HCT116 (cell line): ENCODE results near the gene POU2AF2. TPM values are rescaled to one million over a fixed set of nuclear protein-coding genes. Genes with fewer than 3 reads are reported as not detected.

Source experiments
- ATAC-seq: fragments of 200-7000 bp; cut with Tn5 transposase; 2 replicates; pipeline ENCODE4 v1.9.1; 2020; ENCODE audit warnings: mild to moderate bottlenecking, moderate library complexity
- BruUV-seq: library from RNA; stranded (reverse); fragments of 400-500 nt; replicated peaks from 2 replicates; lab custom pipeline; 2021; lab: Mats Ljungman, UMichigan
- CTCF ChIA-PET: fragments of 300-600 bp; sonication (Branson Sonifier 250); formaldehyde crosslinking; loops from one replicate; lab custom pipeline; 2021; ENCODE audit warnings: antibody characterized with exemption; lab: Charles Lee
- POLR2A ChIA-PET: fragments of 300-600, 350-600 bp; sonication (Branson Sonifier 250); formaldehyde crosslinking; loops from one replicate; lab custom pipeline; 2021; ENCODE audit warnings: antibody characterized with exemption; lab: Charles Lee
- RAD21 ChIA-PET, 2 experiments: fragments of 300-600 bp; sonication (Branson Sonifier 250); formaldehyde crosslinking; loops; one replicate each; lab custom pipeline; 2023; ENCODE audit warnings: low total read pairs in 2 of 2; ENCODE audit not compliant: uncharacterized antibody in 2 of 2, unreplicated experiment in 2 of 2, low non-redundant PET in 1 of 2; lab: Charles Lee
- DNase-seq: peaks from one replicate; pipeline ENCODE4 v3.0.0-alpha.2; 2010; ENCODE audit warnings: low read depth, low spot score
- H2AFZ ChIP-seq: fragments of 200-600 bp; shearing (Covaris generic), sonication (generic); 2 replicates; pipeline ENCODE4 v1.6.1; 2017; ENCODE audit warnings: low read depth, mixed run types, mixed read lengths, antibody characterized with exemption, low read length; ENCODE audit not compliant: poor library complexity, severe bottlenecking
- H3K27ac ChIP-seq: 2 replicates; pipeline ENCODE4 v1.5.1; 2012; ENCODE audit warnings: low read depth, low read length
- H3K27me3 ChIP-seq: fragments of 200-600 bp; sonication (generic); 2 replicates; pipeline ENCODE4 v1.6.1; 2016; ENCODE audit warnings: mixed run types, low read length, mixed read lengths; ENCODE audit not compliant: insufficient read depth
- H3K36me3 ChIP-seq, 2 experiments: fragments of 200-500 bp in 1 of 2; fragments of 200-600 bp in 1 of 2; sonication (Bioruptor generic) in 1 of 2; sonication (generic) in 1 of 2; 2 replicates each; pipeline versions ENCODE4 v1.5.1 to v1.6.1; 2014 to 2016; ENCODE audit warnings: low read length in 2 of 2, inconsistent platforms in 1 of 2, mixed read lengths in 1 of 2, mixed run types in 1 of 2; ENCODE audit not compliant: insufficient read depth in 2 of 2, control insufficient read depth in 1 of 2
- H3K4me1 ChIP-seq, 2 experiments: fragments of 200-600 bp in 1 of 2; sonication (generic) in 1 of 2; 2 replicates each; pipeline versions ENCODE4 v1.5.1 to v1.6.1; 2012 to 2017; ENCODE audit warnings: low read length in 2 of 2, inconsistent platforms in 1 of 2, mild to moderate bottlenecking in 1 of 2, mixed read lengths in 1 of 2, mixed run types in 1 of 2, moderate library complexity in 1 of 2; ENCODE audit not compliant: insufficient read depth in 2 of 2, control insufficient read depth in 1 of 2
- H3K4me2 ChIP-seq: fragments of 200-600 bp; sonication (generic); 2 replicates; pipeline ENCODE4 v1.6.1; 2017; ENCODE audit warnings: mixed run types, low read length, mixed read lengths
- H3K4me3 ChIP-seq, 2 experiments: fragments of 200-600 bp in 1 of 2; sonication (generic) in 1 of 2; replicated peaks in 1 of 2; 2 replicates each; pipeline ENCODE4 v1.5.1; 2011 to 2016; ENCODE audit warnings: low read length in 2 of 2, control low read depth in 1 of 2, low read depth in 1 of 2, mild to moderate bottlenecking in 1 of 2, mixed read lengths in 1 of 2, mixed run types in 1 of 2
- H3K79me2 ChIP-seq: fragments of 200-600 bp; sonication (generic); 2 replicates; pipeline ENCODE4 v1.6.1; 2017; ENCODE audit warnings: mild to moderate bottlenecking, mixed run types, low read length, moderate library complexity, mixed read lengths; ENCODE audit not compliant: insufficient read depth
- H3K9ac ChIP-seq: fragments of 200-600 bp; sonication (generic); 2 replicates; pipeline ENCODE4 v1.6.1; 2016; ENCODE audit warnings: low read length, mixed read lengths
- H3K9me2 ChIP-seq: fragments of 200-600 bp; sonication (generic), shearing (Covaris generic); 2 replicates; pipeline ENCODE4 v1.6.1; 2017; ENCODE audit warnings: mixed run types, mild to moderate bottlenecking, moderate library complexity; ENCODE audit not compliant: insufficient read depth
- H3K9me3 ChIP-seq, 2 experiments: fragments of 200-500 bp in 1 of 2; fragments of 200-600 bp in 1 of 2; sonication (Bioruptor generic) in 1 of 2; sonication (generic) in 1 of 2; 2 replicates each; pipeline ENCODE4 v1.6.1; 2014 to 2017; ENCODE audit warnings: low read length in 2 of 2, mixed read lengths in 2 of 2, inconsistent platforms in 1 of 2, low read depth in 1 of 2, mild to moderate bottlenecking in 1 of 2, mixed run types in 1 of 2, moderate library complexity in 1 of 2; ENCODE audit not compliant: control insufficient read depth in 1 of 2, insufficient read depth in 1 of 2
- H4K20me1 ChIP-seq: fragments of 200-600 bp; sonication (generic), shearing (Covaris generic); 2 replicates; pipeline ENCODE4 v1.6.1; 2017; ENCODE audit warnings: mixed run types, mild to moderate bottlenecking, moderate library complexity; ENCODE audit not compliant: insufficient read depth
- CEBPB ChIP-seq: IDR thresholded peaks from 2 replicates; pipeline ENCODE4 v1.6.1; 2012; ENCODE audit warnings: low read depth
- CTCF ChIP-seq, 3 experiments: fragments of 200-600 bp in 1 of 3; sonication (generic) in 1 of 3; IDR thresholded peaks in 2 of 3; conservative IDR thresholded peaks in 1 of 3; 2 replicates each; pipeline ENCODE4 v1.5.1; 2012 to 2017; ENCODE audit warnings: low read depth in 2 of 3, low read length in 2 of 3, antibody characterized with exemption in 1 of 3, borderline replicate concordance in 1 of 3, control low read depth in 1 of 3, mild to moderate bottlenecking in 1 of 3, mixed read lengths in 1 of 3, mixed run types in 1 of 3, moderate library complexity in 1 of 3; ENCODE audit not compliant: insufficient read depth in 1 of 3
- EZH2 ChIP-seq: fragments of 200-600 bp; sonication (generic); IDR thresholded peaks from 2 replicates; pipeline ENCODE4 v1.6.1; 2017; ENCODE audit warnings: antibody characterized with exemption, mixed run types
- EZH2phosphoT487 ChIP-seq: fragments of 200-600 bp; IDR thresholded peaks from 2 replicates; pipeline ENCODE4 v1.6.1; 2018; ENCODE audit warnings: antibody characterized with exemption, borderline replicate concordance
- FOSL1 ChIP-seq: IDR thresholded peaks from 2 replicates; pipeline ENCODE4 v1.6.1; 2012; ENCODE audit warnings: low read depth
- JUND ChIP-seq: IDR thresholded peaks from 2 replicates; pipeline ENCODE4 v1.6.1; 2012
- POLR2AphosphoS5 ChIP-seq: IDR thresholded peaks from 2 replicates; pipeline ENCODE4 v1.6.1; 2011; ENCODE audit warnings: mild to moderate bottlenecking, low read depth, low read length, moderate library complexity
- SIN3A ChIP-seq: IDR thresholded peaks from 2 replicates; pipeline ENCODE4 v1.6.1; 2012; ENCODE audit warnings: low read depth
- SP1 ChIP-seq: IDR thresholded peaks from 2 replicates; pipeline ENCODE4 v1.6.1; 2012; ENCODE audit warnings: low read depth
- SRF ChIP-seq: IDR thresholded peaks from 2 replicates; pipeline ENCODE4 v1.6.1; 2012; ENCODE audit warnings: low read depth
- TCF7L2 ChIP-seq: IDR thresholded peaks from 2 replicates; pipeline ENCODE4 v1.7.0; 2011; ENCODE audit warnings: borderline replicate concordance, inconsistent platforms; ENCODE audit not compliant: insufficient read depth, insufficient read length; ENCODE audit errors: extremely low read depth
- YY1 ChIP-seq: IDR thresholded peaks from 2 replicates; pipeline ENCODE4 v1.6.1; 2011; ENCODE audit warnings: low read length, low read depth, moderate library complexity, mild to moderate bottlenecking; ENCODE audit not compliant: insufficient replicate concordance; ENCODE audit errors: extremely low read depth
- ZFX ChIP-seq: fragments of 450-650 bp; IDR thresholded peaks from 2 replicates; pipeline ENCODE4 v1.6.1; 2017
- ZNF274 ChIP-seq: fragments of 200-500 bp; sonication (Bioruptor generic); IDR thresholded peaks from 2 replicates; pipeline ENCODE4 v1.6.1; 2014; ENCODE audit warnings: mild to moderate bottlenecking, low read depth, low read length, inconsistent platforms
- intact Hi-C: fragments of 100-400 bp; cut with micrococcal nuclease; formaldehyde crosslinking; loops from 2 replicates; pipeline ENCODE4 v1.10.0; 2022
- total RNA-seq: library from RNA; stranded (reverse); gene quantifications from one replicate; pipeline ENCODE4 v1.2.1, GENCODE V29; 2021; ENCODE audit not compliant: unreplicated experiment
- TF ChIP-seq, protein P1 (sequence below): IDR thresholded peaks from 2 replicates; pipeline ENCODE4 v1.6.1; 2012

POU2AF2 gene
- total RNA-seq, 1 experiment from 2014 or later: not detected

GRCh38 chr11:111310723-111311122, 65.2 kb downstream of the POU2AF2 start:
- no TSS peak for BruUV-seq
- POLR2A ChIA-PET: no interaction called here
- H2AFZ ChIP-seq: no peak overlapping the region
- RAD21 ChIA-PET: no interaction called here
- no peak overlapping the region for H3K4me3 ChIP-seq
- no peaks in the 10 kb centered on the region for H3K36me3 ChIP-seq
- DNase-seq (no peak), ATAC-seq (no peak)
- peaks cover 35% of the 10 kb centered on the region for H3K27me3 ChIP-seq
- H4K20me1 ChIP-seq: no peaks in the 10 kb centered on the region
- H3K79me2 ChIP-seq: no peaks in the 10 kb centered on the region
- H3K4me1 ChIP-seq: no peaks in the 10 kb centered on the region; a peak in 1 of 4 replicates
- H3K9me3 ChIP-seq: no peaks in the 10 kb centered on the region
- H3K4me2 ChIP-seq: no peak overlapping the region
- no peak overlapping the region for H3K9ac ChIP-seq
- CTCF ChIA-PET: interaction anchor here (2.8 kb wide), 1 partner anchor 112 kb away, joined by 6 read pairs; no protein-coding TSS in a partner anchor
- TF ChIP-seq, protein P1, sequence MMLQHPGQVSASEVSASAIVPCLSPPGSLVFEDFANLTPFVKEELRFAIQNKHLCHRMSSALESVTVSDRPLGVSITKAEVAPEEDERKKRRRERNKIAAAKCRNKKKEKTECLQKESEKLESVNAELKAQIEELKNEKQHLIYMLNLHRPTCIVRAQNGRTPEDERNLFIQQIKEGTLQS: no peak
- TF ChIP-seq YY1 (no peak), TCF7L2 (no peak)
- no peaks in the 10 kb centered on the region for H3K9me2 ChIP-seq
- H3K27ac ChIP-seq: no peak overlapping the region
- intact Hi-C loops: no loop called here

GRCh38 chr11:111312076-111312475, 66.6 kb downstream of the POU2AF2 start:
- ChIA-PET POLR2A (no interaction called here), RAD21 (no interaction called here)
- no peak for DNase-seq
- Histone ChIP-seq H3K27me3 (peaks cover 22% of the 10 kb centered on the region), H3K4me1 (no peaks in the 10 kb centered on the region; a peak in 1 of 4 replicates), H3K9me3 (no peaks in the 10 kb centered on the region), H3K9ac (no peak overlapping the region), H3K79me2 (no peaks in the 10 kb centered on the region), H2AFZ (no peak overlapping the region)
- intact Hi-C loops: no loop called here
- TF ChIP-seq ZFX: no peak
- TF ChIP-seq JUND: no peak
- TF ChIP-seq SIN3A: no peak
- no peak for TF ChIP-seq YY1
- TF ChIP-seq FOSL1: no peak
- TF ChIP-seq POLR2AphosphoS5: no peak
- no peak for TF ChIP-seq EZH2phosphoT487
- TF ChIP-seq CTCF (IDR thresholded peaks at IDR 0.05 in 2 of 3, conservative IDR thresholded peaks at IDR 0.05 in 1 of 3; ENCODE audit: borderline replicate concordance in 1 of 3, insufficient read depth in 1 of 3, low read depth in 2 of 3, low read length in 2 of 3): no peak
- no peak for TF ChIP-seq SP1
- no peak for TF ChIP-seq CEBPB
- no peak for TF ChIP-seq ZNF274
- TF ChIP-seq SRF: no peak
- no peak for TF ChIP-seq EZH2
- no peak for TF ChIP-seq TCF7L2
- TF ChIP-seq, all 23 proteins: peak for 0
- Histone ChIP-seq H3K27ac (no peak overlapping the region), H3K4me3 (no peak overlapping the region), H3K36me3 (no peaks in the 10 kb centered on the region), H3K9me2 (no peaks in the 10 kb centered on the region), H3K4me2 (no peak overlapping the region), H4K20me1 (no peaks in the 10 kb centered on the region)
- CTCF ChIA-PET: interaction anchor here (2.8 kb wide), 1 partner anchor 111 kb away, joined by 6 read pairs; no protein-coding TSS in a partner anchor
- no peak for ATAC-seq
- BruUV-seq: no TSS peak
